ENCODE measurements around the gene U2AF1.
"Not testable (repeated sequence)": the region's sequence is repeated elsewhere in the genome, so short reads cannot be mapped to it uniquely, and the experiment has no call there.

U2AF1 gene

DNA sequence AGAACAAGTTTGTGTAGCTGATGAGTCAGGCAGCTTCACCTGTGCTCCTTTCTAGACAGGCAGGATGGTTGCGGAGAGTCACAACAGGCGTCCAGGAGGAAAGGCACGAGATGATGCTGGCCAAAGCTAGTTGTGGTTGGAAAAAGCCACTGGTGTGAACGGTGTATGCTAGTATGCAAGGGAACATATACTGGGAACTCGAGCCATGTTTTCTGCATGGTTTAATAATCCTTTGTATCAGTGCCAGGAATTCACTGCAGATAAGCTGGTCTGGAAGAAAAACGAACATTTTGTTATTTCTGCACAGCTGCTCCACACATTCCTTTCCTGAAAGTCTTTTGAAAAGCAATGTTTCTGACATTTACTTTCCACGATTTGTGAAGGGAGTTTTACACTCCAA lies 22.7 kb upstream of the U2AF1 start:
- not testable (repeated sequence) for H3K9ac ChIP-seq (ENCODE audit: low read depth, low read length); H3K4me2 ChIP-seq (ENCODE audit: insufficient read depth, low read length); H3K4me1 ChIP-seq (ENCODE audit: insufficient read depth, low read length); H3K27me3 ChIP-seq (ENCODE audit: insufficient read depth, low read length, poor library complexity); H3K36me3 ChIP-seq (ENCODE audit: insufficient read depth, low read length); ATAC-seq (ENCODE audit: insufficient read depth, low read depth); H4K20me1 ChIP-seq (ENCODE audit: insufficient read depth, low read length); H3K79me2 ChIP-seq (ENCODE audit: insufficient read depth, low read length); H3K9me3 ChIP-seq (ENCODE audit: insufficient read depth, low read length, severe bottlenecking); DNase-seq; H3K27ac ChIP-seq (ENCODE audit: low read length); H3K4me3 ChIP-seq (ENCODE audit: low read depth in 1 of 2, low read length in 2 of 2); H2AFZ ChIP-seq (ENCODE audit: low read depth, low read length)

DNA sequence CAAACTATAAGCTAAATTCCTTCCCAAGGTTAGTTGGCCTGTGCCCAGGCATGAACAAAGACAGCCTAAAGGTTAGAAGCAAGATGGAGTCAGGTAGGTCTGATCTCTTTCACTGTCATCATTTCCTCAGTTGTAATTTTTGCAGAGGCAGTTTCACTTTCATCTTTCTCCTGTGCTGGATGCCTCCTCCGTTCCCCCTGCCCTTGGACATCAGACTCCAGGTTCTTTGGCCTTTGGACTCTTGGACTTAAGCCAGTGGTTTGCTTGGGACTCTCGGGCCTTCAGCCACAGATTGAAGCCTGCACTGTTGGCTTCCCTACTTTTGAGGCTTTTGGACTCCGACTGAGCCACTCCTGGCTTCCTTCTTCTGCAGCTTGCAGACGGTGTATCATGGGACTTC lies 8.6 kb upstream of the U2AF1 start:
- not testable (repeated sequence) for H3K27me3 ChIP-seq (ENCODE audit: insufficient read depth, low read length, poor library complexity); ATAC-seq (ENCODE audit: insufficient read depth, low read depth); H4K20me1 ChIP-seq (ENCODE audit: insufficient read depth, low read length); H3K27ac ChIP-seq (ENCODE audit: low read length); H3K9me3 ChIP-seq (ENCODE audit: insufficient read depth, low read length, severe bottlenecking); DNase-seq; H2AFZ ChIP-seq (ENCODE audit: low read depth, low read length); H3K36me3 ChIP-seq (ENCODE audit: insufficient read depth, low read length); H3K9ac ChIP-seq (ENCODE audit: low read depth, low read length); H3K4me3 ChIP-seq (ENCODE audit: low read depth in 1 of 2, low read length in 2 of 2); H3K4me2 ChIP-seq (ENCODE audit: insufficient read depth, low read length); H3K4me1 ChIP-seq (ENCODE audit: insufficient read depth, low read length); H3K79me2 ChIP-seq (ENCODE audit: insufficient read depth, low read length)

DNA sequence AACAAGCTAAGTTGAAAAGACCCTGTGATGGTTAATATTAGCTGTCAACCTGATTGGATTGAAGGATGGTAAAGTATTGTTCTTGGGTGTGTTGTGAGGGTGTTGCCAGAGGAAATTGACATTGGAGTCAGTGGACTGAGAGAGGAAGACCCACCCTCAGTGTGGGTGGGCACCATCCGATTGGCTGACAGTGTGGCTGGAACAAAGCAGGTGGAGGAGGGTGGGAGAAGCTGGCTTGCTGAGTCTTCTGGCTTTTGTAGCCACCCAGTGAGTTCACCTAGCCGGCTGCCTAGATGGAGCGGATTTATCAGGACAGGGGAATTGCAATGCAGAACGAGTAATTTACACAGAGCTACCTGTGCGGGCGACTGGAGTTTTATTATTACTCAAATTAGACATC lies 7.1 kb upstream of the U2AF1 start:
- not testable (repeated sequence) for H3K27ac ChIP-seq (ENCODE audit: low read length); H3K4me3 ChIP-seq (ENCODE audit: low read depth in 1 of 2, low read length in 2 of 2); H3K79me2 ChIP-seq (ENCODE audit: insufficient read depth, low read length); H3K4me2 ChIP-seq (ENCODE audit: insufficient read depth, low read length); H4K20me1 ChIP-seq (ENCODE audit: insufficient read depth, low read length); H3K9me3 ChIP-seq (ENCODE audit: insufficient read depth, low read length, severe bottlenecking); H3K9ac ChIP-seq (ENCODE audit: low read depth, low read length); ATAC-seq (ENCODE audit: insufficient read depth, low read depth); DNase-seq; H2AFZ ChIP-seq (ENCODE audit: low read depth, low read length); H3K4me1 ChIP-seq (ENCODE audit: insufficient read depth, low read length); H3K36me3 ChIP-seq (ENCODE audit: insufficient read depth, low read length); H3K27me3 ChIP-seq (ENCODE audit: insufficient read depth, low read length, poor library complexity)

- H2AFZ ChIP-seq (ENCODE audit: low read depth, low read length); H3K4me2 ChIP-seq (ENCODE audit: insufficient read depth, low read length); H3K4me3 ChIP-seq (ENCODE audit: low read depth in 1 of 2, low read length in 2 of 2); H4K20me1 ChIP-seq (ENCODE audit: insufficient read depth, low read length); H3K27me3 ChIP-seq (ENCODE audit: insufficient read depth, low read length, poor library complexity); DNase-seq; H3K4me1 ChIP-seq (ENCODE audit: insufficient read depth, low read length); H3K9ac ChIP-seq (ENCODE audit: low read depth, low read length); H3K9me3 ChIP-seq (ENCODE audit: insufficient read depth, low read length, severe bottlenecking); H3K27ac ChIP-seq (ENCODE audit: low read length); H3K79me2 ChIP-seq (ENCODE audit: insufficient read depth, low read length); H3K36me3 ChIP-seq (ENCODE audit: insufficient read depth, low read length): not testable (repeated sequence)
- ATAC-seq (ENCODE audit: insufficient read depth, low read depth): peak; percentile 63
These were observed 1.6 kb upstream of the U2AF1 start for GRCh38 chr21:43109006-43109405.

GRCh38 chr21:43108177-43108576 lies 807 bp upstream of the U2AF1 start:
- H3K79me2 ChIP-seq (ENCODE audit: insufficient read depth, low read length); H3K36me3 ChIP-seq (ENCODE audit: insufficient read depth, low read length); H3K27me3 ChIP-seq (ENCODE audit: insufficient read depth, low read length, poor library complexity); H3K4me2 ChIP-seq (ENCODE audit: insufficient read depth, low read length); H3K4me3 ChIP-seq (ENCODE audit: low read depth in 1 of 2, low read length in 2 of 2); H4K20me1 ChIP-seq (ENCODE audit: insufficient read depth, low read length); DNase-seq; H3K9ac ChIP-seq (ENCODE audit: low read depth, low read length); H2AFZ ChIP-seq (ENCODE audit: low read depth, low read length); H3K9me3 ChIP-seq (ENCODE audit: insufficient read depth, low read length, severe bottlenecking); H3K4me1 ChIP-seq (ENCODE audit: insufficient read depth, low read length); H3K27ac ChIP-seq (ENCODE audit: low read length): not testable (repeated sequence)
- ATAC-seq (ENCODE audit: insufficient read depth, low read depth): peak; percentile 5; the same call in 1 of the 3 replicates

GRCh38 chr21:43107794-43108137 lies 396 bp upstream of the U2AF1 start:
- H3K4me2 ChIP-seq (ENCODE audit: insufficient read depth, low read length); H3K27ac ChIP-seq (ENCODE audit: low read length); H2AFZ ChIP-seq (ENCODE audit: low read depth, low read length); DNase-seq; H3K27me3 ChIP-seq (ENCODE audit: insufficient read depth, low read length, poor library complexity); H3K4me1 ChIP-seq (ENCODE audit: insufficient read depth, low read length); H3K36me3 ChIP-seq (ENCODE audit: insufficient read depth, low read length); H4K20me1 ChIP-seq (ENCODE audit: insufficient read depth, low read length); H3K4me3 ChIP-seq (ENCODE audit: low read depth in 1 of 2, low read length in 2 of 2); H3K9me3 ChIP-seq (ENCODE audit: insufficient read depth, low read length, severe bottlenecking); ATAC-seq (ENCODE audit: insufficient read depth, low read depth); H3K9ac ChIP-seq (ENCODE audit: low read depth, low read length); H3K79me2 ChIP-seq (ENCODE audit: insufficient read depth, low read length): not testable (repeated sequence)

- H3K79me2 ChIP-seq (ENCODE audit: insufficient read depth, low read length); H4K20me1 ChIP-seq (ENCODE audit: insufficient read depth, low read length); H2AFZ ChIP-seq (ENCODE audit: low read depth, low read length); H3K4me1 ChIP-seq (ENCODE audit: insufficient read depth, low read length); H3K4me2 ChIP-seq (ENCODE audit: insufficient read depth, low read length); H3K27ac ChIP-seq (ENCODE audit: low read length); H3K9ac ChIP-seq (ENCODE audit: low read depth, low read length); H3K9me3 ChIP-seq (ENCODE audit: insufficient read depth, low read length, severe bottlenecking); DNase-seq; H3K27me3 ChIP-seq (ENCODE audit: insufficient read depth, low read length, poor library complexity); H3K36me3 ChIP-seq (ENCODE audit: insufficient read depth, low read length); H3K4me3 ChIP-seq (ENCODE audit: low read depth in 1 of 2, low read length in 2 of 2); ATAC-seq (ENCODE audit: insufficient read depth, low read depth): not testable (repeated sequence)
These were observed 2.7 kb downstream of the U2AF1 start for GRCh38 chr21:43104642-43105041.

DNA sequence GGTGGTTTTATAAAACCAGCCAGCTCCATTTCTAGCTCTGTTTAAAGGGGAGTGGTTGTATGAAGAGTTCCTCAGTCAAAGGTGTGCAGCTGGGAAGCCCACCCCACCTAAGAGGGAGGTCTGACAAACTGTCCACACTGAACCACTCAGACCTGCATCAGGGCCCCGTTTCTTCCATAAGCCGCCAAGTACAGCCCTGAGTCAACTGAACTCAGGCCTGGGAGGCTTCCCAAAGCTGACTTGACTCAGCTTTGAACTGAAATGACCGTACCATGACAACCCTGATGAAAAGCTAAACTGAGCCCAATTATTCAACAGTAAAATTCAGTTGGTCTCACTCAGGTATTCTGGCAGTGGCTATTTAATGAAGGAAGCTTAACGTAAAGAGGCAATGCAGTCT lies 5.1 kb downstream of the U2AF1 start:
- not testable (repeated sequence) for H3K27ac ChIP-seq (ENCODE audit: low read length); H3K9me3 ChIP-seq (ENCODE audit: insufficient read depth, low read length, severe bottlenecking); H3K4me2 ChIP-seq (ENCODE audit: insufficient read depth, low read length); H3K27me3 ChIP-seq (ENCODE audit: insufficient read depth, low read length, poor library complexity); H3K36me3 ChIP-seq (ENCODE audit: insufficient read depth, low read length); H3K4me3 ChIP-seq (ENCODE audit: low read depth in 1 of 2, low read length in 2 of 2); ATAC-seq (ENCODE audit: insufficient read depth, low read depth); H2AFZ ChIP-seq (ENCODE audit: low read depth, low read length); DNase-seq; H3K9ac ChIP-seq (ENCODE audit: low read depth, low read length); H3K79me2 ChIP-seq (ENCODE audit: insufficient read depth, low read length); H3K4me1 ChIP-seq (ENCODE audit: insufficient read depth, low read length); H4K20me1 ChIP-seq (ENCODE audit: insufficient read depth, low read length)

- not testable (repeated sequence) for H2AFZ ChIP-seq (ENCODE audit: low read depth, low read length); H3K79me2 ChIP-seq (ENCODE audit: insufficient read depth, low read length); H3K4me2 ChIP-seq (ENCODE audit: insufficient read depth, low read length); H4K20me1 ChIP-seq (ENCODE audit: insufficient read depth, low read length); DNase-seq; H3K27ac ChIP-seq (ENCODE audit: low read length); H3K4me1 ChIP-seq (ENCODE audit: insufficient read depth, low read length); H3K27me3 ChIP-seq (ENCODE audit: insufficient read depth, low read length, poor library complexity); H3K36me3 ChIP-seq (ENCODE audit: insufficient read depth, low read length); ATAC-seq (ENCODE audit: insufficient read depth, low read depth); H3K9me3 ChIP-seq (ENCODE audit: insufficient read depth, low read length, severe bottlenecking); H3K9ac ChIP-seq (ENCODE audit: low read depth, low read length); H3K4me3 ChIP-seq (ENCODE audit: low read depth in 1 of 2, low read length in 2 of 2)
These were observed 5.7 kb downstream of the U2AF1 start for GRCh38 chr21:43101676-43102075.
